HG03103 (cell line): Measurements from ENCODE around the gene SPATA7.

Experiments
- ATAC-seq: cut with Tn5 transposase; IDR thresholded peaks from one replicate; pipeline ENCODE4 v1.9.1; 2021; ENCODE audit warnings: low read depth; ENCODE audit not compliant: unreplicated experiment

Gene SPATA7

GRCh38 chr14:88479574-88479987, 94.1 kb downstream of the SPATA7 start:
- no peak for ATAC-seq

GRCh38 chr14:88481059-88481458, 95.6 kb downstream of the SPATA7 start:
- ATAC-seq = no peak

GRCh38 chr14:88481794-88482193, 96.3 kb downstream of the SPATA7 start:
- ATAC-seq = no peak

GRCh38 chr14:88482524-88482923, 97.1 kb downstream of the SPATA7 start:
- no peak for ATAC-seq
